GM19025 (cell line): ENCODE measurements around the gene CNOT11.
"Not testable (repeated sequence)": the region's sequence is repeated elsewhere in the genome, so short reads cannot be mapped to it uniquely, and the experiment has no call there.

Experiments
- ATAC-seq: cut with Tn5 transposase; IDR thresholded peaks from one replicate; pipeline ENCODE4 v1.9.1; 2021; ENCODE audit warnings: mild to moderate bottlenecking, low read depth, moderate library complexity; ENCODE audit not compliant: unreplicated experiment

CNOT11 gene

GRCh38 chr2:101252408-101253012 lies at the start of gene CNOT11:
CNOT11 (plus strand) TSS chr2:101252886; CDS start chr2:101252965, 79 bp downstream.
- peak; percentile 78 for ATAC-seq

GRCh38 chr2:101204400-101205115 lies 48.1 kb upstream of the CNOT11 start:
- ATAC-seq: no peak

- ATAC-seq: no peak
Measured at GRCh38 chr2:101205521-101206479, 46.9 kb upstream of the CNOT11 start.

- ATAC-seq: no peak
Measured at GRCh38 chr2:101208830-101209229, 43.9 kb upstream of the CNOT11 start.

- no peak for ATAC-seq
Measured at GRCh38 chr2:101219246-101219645, 33.4 kb upstream of the CNOT11 start.

GRCh38 chr2:101220091-101220490 lies 32.6 kb upstream of the CNOT11 start:
- ATAC-seq: not testable (repeated sequence)

GRCh38 chr2:101223814-101224231 lies 28.9 kb upstream of the CNOT11 start:
- peak; percentile 96 for ATAC-seq

GRCh38 chr2:101230541-101231001 lies 22.1 kb upstream of the CNOT11 start:
- ATAC-seq: no peak

- no peak for ATAC-seq
Measured at GRCh38 chr2:101231240-101231639, 21.4 kb upstream of the CNOT11 start.

GRCh38 chr2:101231937-101232730 lies 20.6 kb upstream of the CNOT11 start:
- ATAC-seq: no peak

GRCh38 chr2:101232770-101233169 lies 19.9 kb upstream of the CNOT11 start:
- ATAC-seq: no peak

GRCh38 chr2:101234169-101234938 lies 18.3 kb upstream of the CNOT11 start:
- no peak for ATAC-seq

- ATAC-seq: not testable (repeated sequence)
Measured at GRCh38 chr2:101235956-101236355, 16.7 kb upstream of the CNOT11 start.

- not testable (repeated sequence) for ATAC-seq
Measured at GRCh38 chr2:101237944-101238343, 14.7 kb upstream of the CNOT11 start.

- ATAC-seq: no peak
Measured at GRCh38 chr2:101238930-101239759, 13.5 kb upstream of the CNOT11 start.

- not testable (repeated sequence) for ATAC-seq
Measured at GRCh38 chr2:101239760-101240118, 12.9 kb upstream of the CNOT11 start.

- not testable (repeated sequence) for ATAC-seq
Measured at GRCh38 chr2:101240694-101241093, 12.0 kb upstream of the CNOT11 start.

GRCh38 chr2:101241158-101241557 lies 11.5 kb upstream of the CNOT11 start:
- ATAC-seq: no peak
